GM10248 (cell line): ENCODE data around the gene TIMD4.

Experiments used
- CTCF ChIA-PET: fragments of 300-600 bp; sonication (Branson Sonifier 250); formaldehyde crosslinking; extraction: SDS; loops from one replicate; lab custom pipeline; 2021; ENCODE audit warnings: antibody characterized with exemption; lab: Yijun Ruan, JAX
- POLR2A ChIA-PET: fragments of 350-650 bp; sonication (Branson Sonifier 250); formaldehyde crosslinking; extraction: SDS; loops from one replicate; lab custom pipeline; 2020; ENCODE audit warnings: antibody characterized with exemption; lab: Yijun Ruan, JAX
- DNase-seq: peaks from one replicate; pipeline ENCODE4 v3.0.0; 2012; ENCODE audit errors: extremely low spot score
- CTCF ChIP-seq: IDR thresholded peaks from 2 replicates; pipeline ENCODE4 v1.5.1; 2012; ENCODE audit warnings: mild to moderate bottlenecking, low read depth; ENCODE audit errors: extremely low read depth, missing control alignments, control extremely low read depth

TIMD4 gene

GRCh38 chr5:156963125-156963524 lies at the start of gene TIMD4:
Gene TIMD4, minus strand, starts transcription at chr5:156963226. Its CDS starts 28 bp downstream, at chr5:156963198.
- TF ChIP-seq CTCF, result no peak
- CTCF ChIA-PET, result no interaction called here
- POLR2A ChIA-PET, result no interaction called here
- DNase-seq, result no peak

- POLR2A ChIA-PET, result no interaction called here
- no peak for DNase-seq
- CTCF ChIA-PET, result interaction anchor here (0.9 to 1.5 kb wide), 3 partner anchors 11 to 1063 kb away, joined by 3 to 5 read pairs (median 3); no protein-coding TSS in a partner anchor
- TF ChIP-seq CTCF, result no peak
Observed at GRCh38 chr5:157006262-157006661, 43.2 kb upstream of the TIMD4 start.

GRCh38 chr5:157004893-157005551 lies 42.0 kb upstream of the TIMD4 start:
- TF ChIP-seq CTCF, result no peak
- DNase-seq, result no peak
- POLR2A ChIA-PET, result no interaction called here
- CTCF ChIA-PET, result interaction anchor here (1.1 to 1.2 kb wide), 2 partner anchors 20 to 22 kb away, joined by 3 to 4 read pairs; no protein-coding TSS in a partner anchor

GRCh38 chr5:156991714-156992113 lies 28.7 kb upstream of the TIMD4 start:
- POLR2A ChIA-PET, result no interaction called here
- no peak for TF ChIP-seq CTCF
- CTCF ChIA-PET, result no interaction called here
- no peak for DNase-seq

- ChIA-PET CTCF (interaction anchor here (1.0 to 1.4 kb wide), 2 partner anchors 9 to 62 kb away, joined by 3 to 4 read pairs; no protein-coding TSS in a partner anchor), POLR2A (no interaction called here)
- DNase-seq, result no peak
- no peak for TF ChIP-seq CTCF
Observed at GRCh38 chr5:156984064-156984463, 21.0 kb upstream of the TIMD4 start.

GRCh38 chr5:156981481-156981880 lies 18.5 kb upstream of the TIMD4 start:
- CTCF ChIA-PET, result no interaction called here
- POLR2A ChIA-PET, result no interaction called here
- no peak for TF ChIP-seq CTCF
- DNase-seq, result no peak
